Heart right ventricle (tissue), 16 donors: ENCODE results near the gene SEMA3C. TPM values are rescaled to one million over a fixed set of nuclear protein-coding genes. Genes with fewer than 3 reads are reported as not detected.

Experiments used
- ATAC-seq, 8 donors: fragments of 200-7000 bp; cut with Tn5 transposase; one replicate each; pipeline ENCODE4 v1.9.1; 2020; ENCODE audit warnings: mild to moderate bottlenecking in 8 of 8, moderate library complexity in 8 of 8, moderate number of reproducible peaks in 1 of 8
- DNase-seq, 2 donors: peaks; one replicate each; pipeline ENCODE4 v3.0.0-alpha.2; 2020
- H3K27ac ChIP-seq, 10 donors: fragments of 200-600 bp; sonication (generic) in 2 of 10; one replicate each; pipeline versions ENCODE4 v1.5.0 to v1.8.0; 2020 to 2022; ENCODE audit warnings: mild to moderate bottlenecking in 3 of 10
- H3K27me3 ChIP-seq, 7 donors: fragments of 200-600 bp; one replicate each; pipeline ENCODE4 v1.8.0; 2021 to 2022; ENCODE audit warnings: mild to moderate bottlenecking in 2 of 7
- H3K36me3 ChIP-seq, 9 donors: fragments of 200-600 bp; sonication (generic) in 1 of 9; one replicate each; pipeline versions ENCODE4 v1.5.0 to v1.8.0; 2020 to 2022; ENCODE audit warnings: mild to moderate bottlenecking in 2 of 9
- H3K4me1 ChIP-seq, 9 donors: fragments of 200-600 bp; sonication (generic) in 1 of 9; one replicate each; pipeline versions ENCODE4 v1.5.0 to v1.8.0; 2020 to 2022; ENCODE audit warnings: mild to moderate bottlenecking in 4 of 9
- H3K4me3 ChIP-seq, 10 donors: fragments of 200-600 bp; sonication (generic) in 2 of 10; one replicate each; pipeline versions ENCODE4 v1.5.0 to v1.8.0; 2020 to 2022; ENCODE audit warnings: mild to moderate bottlenecking in 7 of 10, moderate library complexity in 2 of 10
- H3K9me3 ChIP-seq, 11 donors: fragments of 200-600 bp in 10 of 11; sonication (generic) in 2 of 11; one replicate each; pipeline versions ENCODE4 v1.5.0 to v1.8.0; 2013 to 2022; ENCODE audit warnings: mild to moderate bottlenecking in 2 of 11, control low read depth in 1 of 11, moderate library complexity in 1 of 11
- CTCF ChIP-seq, 9 donors: fragments of 200-600 bp; sonication (generic) in 2 of 9; IDR thresholded peaks; one replicate each; pipeline versions ENCODE4 v1.5.0 to v1.8.0; 2021 to 2022; ENCODE audit warnings: antibody characterized with exemption in 9 of 9, mild to moderate bottlenecking in 5 of 9, moderate library complexity in 1 of 9
- WGBS, 2 donors: extraction: QIAGEN DNeasy Blood & Tissue Kit; methylation state at CpG; one replicate each; pipeline ENCODE4 v1.1.7; 2013; ENCODE audit warnings: inconsistent platforms in 1 of 2; 5-methylcytosine and 5-hydroxymethylcytosine counted together
- intact Hi-C, 10 donors: fragments of 100-400 bp; cut with DNase I; formaldehyde crosslinking; loops; one replicate each; pipeline versions ENCODE4 v1.11.1 to v1.14.2; 2022
- polyA plus RNA-seq, 2 donors: library from polyadenylated mRNA; stranded (reverse); fragments of 200-250 nt; gene quantifications; one replicate each; pipeline ENCODE4 v1.2.3, GENCODE V29; 2013
- total RNA-seq, 10 donors: library from RNA; stranded (reverse); fragmentation: NEBNext Ultra II Directional in 3 of 10; extraction: Animal tissue kit (Norgen Biotek cat#: 25700) in 3 of 10; gene quantifications; one replicate each; pipeline versions ENCODE4 v1.2.1 to v1.2.4, GENCODE V29; 2021 to 2023
- donor health status: Arrhythmogenic right ventricular cardiomyopathy.
- donor health status: ischemic (EF 13 %, LVEDD 7.1; RV severe dilation, severe dysfunction).
- donor health status: healthy with polysubstance abuse.
- donor health status: DM: no; HTN: yes; CAD: no.
- donor health status: DM: no; HTN: no; CAD: no.
- donor health status: ischemic (EF 25% LVEDD 6.9; RV normal size, moderate dysfunction).
- donor health status: ischemic (EF 25% LVEDD 5.7; RV mildly dilated, moderate dysfunction).
- donor health status: healthy.
- donor health status: DM: yes; HTN: yes; CAD: no.
- donor health status: Ischemic cardiomyopathy.
- donor health status: ischemic (EF 35%, LVEDD 5.7; RV mildly dilated, moderate dysfunction).
- donor health status: nonischemic (EF 11% LVEDD 7.7; RV severe dilation, severe dysfunction).
- donor health status: DM: yes; HTN: yes; CAD: no.
- donor health status: PGD.
- donor health status: ischemic (EF 29% LVEDD 5.4; RV normal size, mild dysfunction).
- donor health status: nonischemic (EF 23%, LVEDD 6.1; RV moderate dilation, normal function).

The SEMA3C gene
- total and polyA plus RNA-seq, 12 donors: 14.5 to 83.2 (median 57.3) TPM

DNA sequence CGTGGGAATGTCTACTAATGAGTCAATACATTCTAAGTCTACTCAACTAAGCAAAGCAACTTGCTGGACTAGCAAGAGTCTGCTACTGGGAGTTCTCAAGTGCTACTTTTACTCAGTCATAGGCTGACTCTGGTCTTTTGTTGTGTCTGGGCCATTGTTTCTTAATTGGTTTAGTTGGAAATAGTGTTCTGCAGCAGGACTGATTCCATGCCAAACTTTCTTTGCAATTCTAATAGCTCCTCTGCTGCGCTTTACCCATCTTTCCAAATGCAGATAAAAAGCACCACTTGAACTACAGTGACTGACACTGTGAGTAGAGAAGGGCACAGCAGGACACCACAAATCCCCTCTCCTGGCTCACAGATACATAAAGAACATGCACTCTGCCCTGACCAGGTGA lies 154.7 kb downstream of the SEMA3C start:
- Histone ChIP-seq H3K4me1 (peaks cover 0 to 14% (median 0%) of the 10 kb centered on the region in 9 donors), H3K27ac (peak overlapping the region in 4 of 10 donors; percentile 16 to 29 (median 23)), H3K9me3 (no peaks in the 10 kb centered on the region), H3K4me3 (no peak overlapping the region), H3K27me3 (no peaks in the 10 kb centered on the region), H3K36me3 (no peaks in the 10 kb centered on the region)
- ATAC-seq: peak in 6 of 8 donors; percentile 46 to 79 (median 68)
- TF ChIP-seq CTCF (IDR thresholded peaks at IDR 0.05): no peak
- intact Hi-C loops: no loop called here
- WGBS, 2 donors: 46 to 60% methylated on average over 2 of the region's 2 CpGs
- no peak for DNase-seq

- H3K9me3 ChIP-seq: no peaks in the 10 kb centered on the region
- 68 to 73% methylated on average over 4 of the region's 4 CpGs for WGBS, 2 donors
- ATAC-seq: no peak
- no peaks in the 10 kb centered on the region for H3K27me3 ChIP-seq
- DNase-seq: no peak
- H3K27ac ChIP-seq: peak overlapping the region in 4 of 10 donors; percentile 16 to 29 (median 23)
- H3K36me3 ChIP-seq: no peaks in the 10 kb centered on the region
- TF ChIP-seq CTCF (IDR thresholded peaks at IDR 0.05): no peak
- H3K4me1 ChIP-seq: peaks cover 0 to 14% (median 0%) of the 10 kb centered on the region in 9 donors
- intact Hi-C loops: no loop called here
- H3K4me3 ChIP-seq: no peak overlapping the region
These were observed 155.1 kb downstream of the SEMA3C start for GRCh38 chr7:80763704-80764103.

GRCh38 chr7:80763289-80763688 lies 155.6 kb downstream of the SEMA3C start:
- H3K36me3 ChIP-seq: no peaks in the 10 kb centered on the region
- peak overlapping the region in 1 of 10 donors; percentile 16 for H3K27ac ChIP-seq
- H3K9me3 ChIP-seq: no peaks in the 10 kb centered on the region
- 15 to 26% methylated on average over 1 of the region's 1 CpG for WGBS, 2 donors
- intact Hi-C loops: no loop called here
- no peak overlapping the region for H3K4me3 ChIP-seq
- no peaks in the 10 kb centered on the region for H3K27me3 ChIP-seq
- DNase-seq (no peak), ATAC-seq (peak in 1 of 8 donors; percentile 41)
- no peak for TF ChIP-seq CTCF (IDR thresholded peaks at IDR 0.05)
- peaks cover 0 to 14% (median 0%) of the 10 kb centered on the region in 9 donors for H3K4me1 ChIP-seq

GRCh38 chr7:80760292-80760691 lies 158.6 kb downstream of the SEMA3C start:
- H3K27ac ChIP-seq: no peak overlapping the region
- H3K27me3 ChIP-seq: no peaks in the 10 kb centered on the region
- H3K4me1 ChIP-seq: peaks cover 0 to 14% (median 0%) of the 10 kb centered on the region in 9 donors
- H3K36me3 ChIP-seq: no peaks in the 10 kb centered on the region
- DNase-seq: no peak
- H3K4me3 ChIP-seq: no peak overlapping the region
- intact Hi-C loops: no loop called here
- no peaks in the 10 kb centered on the region for H3K9me3 ChIP-seq
- WGBS, 2 donors: 78 to 80% methylated on average over 4 of the region's 4 CpGs
- no peak for TF ChIP-seq CTCF (IDR thresholded peaks at IDR 0.05)
- ATAC-seq: no peak
